Hippocampal formation (tissue), 2 donors: Measurements from ENCODE around the gene AP5B1.
"Not testable (repeated sequence)": the region's sequence is repeated elsewhere in the genome, so short reads cannot be mapped to it uniquely, and the experiment has no call there.

Experiments used
- DNase-seq, 2 donors: peaks; one replicate each; lab custom pipeline; 2025; lab: John Stamatoyannopoulos, UW

Gene AP5B1

DNA sequence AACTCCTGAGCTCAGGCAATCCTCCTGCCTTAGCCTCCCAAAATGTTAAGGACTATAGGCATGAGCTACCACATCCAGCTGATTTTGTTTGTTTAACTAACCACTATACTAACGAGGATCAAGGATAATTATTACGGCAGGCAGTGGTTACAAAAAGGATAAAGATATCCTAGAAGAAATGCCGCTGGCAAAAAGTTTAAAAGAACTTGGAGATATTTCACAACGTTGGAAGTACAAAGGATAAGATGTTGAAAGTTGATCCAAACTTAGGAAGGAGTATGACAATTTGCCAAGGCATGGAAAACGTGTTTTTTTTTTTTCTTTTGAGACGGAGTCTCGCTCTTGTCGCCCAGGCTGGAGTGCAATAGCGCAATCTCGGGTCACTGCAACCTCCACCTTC is 13.4 kb downstream of the AP5B1 start:
- no peak for DNase-seq

GRCh38 chr11:65766535-65766934 is 14.2 kb downstream of the AP5B1 start:
- no peak for DNase-seq

GRCh38 chr11:65764434-65764833 is 16.3 kb downstream of the AP5B1 start:
- no peak for DNase-seq

- not testable (repeated sequence) for DNase-seq
Measured at GRCh38 chr11:65762816-65763215, 18.0 kb downstream of the AP5B1 start.

GRCh38 chr11:65762169-65762568 is 18.6 kb downstream of the AP5B1 start:
- DNase-seq: not testable (repeated sequence)

- no peak for DNase-seq
Measured at GRCh38 chr11:65745049-65745448, 35.7 kb downstream of the AP5B1 start.

GRCh38 chr11:65744699-65745042 is 36.1 kb downstream of the AP5B1 start:
- no peak for DNase-seq

DNA sequence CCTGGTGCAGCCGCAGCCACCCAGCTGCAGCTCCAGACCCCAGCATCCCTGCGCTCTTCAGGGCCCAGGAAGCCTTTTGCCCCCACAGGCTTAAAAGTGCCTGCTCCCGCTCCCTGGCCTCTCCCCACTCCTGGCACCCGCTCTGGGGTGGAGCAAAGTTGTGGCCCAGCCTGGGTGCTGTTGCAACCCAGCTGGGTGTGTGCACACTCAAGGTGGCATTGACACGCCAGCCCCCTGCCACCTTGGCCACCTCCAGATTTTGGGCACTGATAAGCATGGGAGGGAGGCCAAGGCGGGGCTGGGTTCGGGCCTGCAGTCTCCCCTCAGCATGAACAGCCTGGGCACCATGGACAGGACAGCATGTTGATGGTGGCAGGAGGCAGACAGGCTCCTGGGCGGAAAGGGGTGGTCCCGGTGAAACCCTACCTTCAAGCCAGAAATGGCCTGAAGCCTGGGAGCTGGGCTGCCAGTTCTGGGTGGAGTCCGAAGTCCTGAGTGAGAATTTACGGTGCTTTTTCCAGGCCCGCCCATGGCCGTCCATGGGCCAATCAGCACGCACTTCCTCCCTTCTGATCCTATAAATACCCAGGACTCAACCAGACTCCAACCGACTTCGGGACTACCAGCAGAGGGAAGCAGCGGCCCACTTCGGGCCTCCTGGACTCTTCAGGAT is 36.6 kb downstream of the AP5B1 start:
- DNase-seq: no peak

DNA sequence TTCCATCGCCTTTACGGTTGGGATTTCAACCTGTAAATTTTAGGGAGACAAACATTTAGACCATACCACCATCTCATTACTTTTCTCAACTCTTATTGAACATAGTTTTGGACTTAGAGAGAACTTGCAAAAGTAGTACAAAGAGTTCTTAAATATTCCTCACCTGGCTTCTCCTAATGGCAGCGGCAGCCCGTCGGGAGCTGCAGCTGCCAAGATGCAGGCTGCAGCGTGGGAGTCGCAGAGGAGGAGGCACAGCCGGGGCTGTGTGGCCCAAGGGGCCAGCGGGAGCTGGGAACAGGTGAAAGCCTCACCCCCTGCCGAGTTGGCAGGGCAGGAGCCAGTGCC is 37.1 kb downstream of the AP5B1 start:
- no peak for DNase-seq

- no peak for DNase-seq
Measured at GRCh38 chr11:65742353-65742752, 38.4 kb downstream of the AP5B1 start.

DNA sequence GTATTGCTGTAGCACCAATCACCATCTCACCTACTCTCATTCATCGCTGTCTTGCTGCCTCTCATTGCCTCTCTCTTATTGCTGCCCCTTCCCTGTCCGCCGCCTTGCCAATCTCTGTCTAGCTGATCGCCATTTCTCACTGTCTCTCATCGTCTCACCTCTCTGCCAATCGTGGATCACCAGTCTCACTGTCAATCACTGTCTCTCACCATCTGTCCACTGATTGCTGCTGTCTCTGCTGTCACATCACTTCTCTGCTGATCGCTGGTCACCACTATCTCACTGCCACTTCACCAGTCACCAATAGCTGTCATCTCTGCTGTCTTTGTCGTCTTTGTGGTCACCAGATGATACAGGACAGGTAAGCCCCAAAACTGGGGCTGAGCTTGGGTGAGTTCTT is 39.6 kb downstream of the AP5B1 start:
- no peak for DNase-seq

DNA sequence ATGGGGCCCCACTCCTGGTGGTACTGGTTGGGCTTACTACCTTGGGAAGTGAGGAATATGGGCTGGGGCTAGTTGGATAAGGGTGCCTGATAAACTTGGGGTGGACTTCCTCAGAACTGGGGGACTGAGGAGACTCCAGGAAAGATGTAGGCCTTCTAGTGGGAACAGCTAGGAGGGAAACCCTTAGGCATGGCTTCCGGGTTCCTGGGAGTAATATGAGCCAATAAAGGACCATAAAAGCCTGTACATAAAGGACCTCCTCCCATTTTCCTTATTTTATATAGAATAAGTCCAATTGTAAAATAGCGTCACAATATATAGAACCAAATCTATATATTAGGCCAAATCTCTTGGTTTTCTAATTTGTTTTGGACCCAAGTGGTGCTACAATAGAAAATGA is 41.8 kb downstream of the AP5B1 start:
- no peak for DNase-seq

DNA sequence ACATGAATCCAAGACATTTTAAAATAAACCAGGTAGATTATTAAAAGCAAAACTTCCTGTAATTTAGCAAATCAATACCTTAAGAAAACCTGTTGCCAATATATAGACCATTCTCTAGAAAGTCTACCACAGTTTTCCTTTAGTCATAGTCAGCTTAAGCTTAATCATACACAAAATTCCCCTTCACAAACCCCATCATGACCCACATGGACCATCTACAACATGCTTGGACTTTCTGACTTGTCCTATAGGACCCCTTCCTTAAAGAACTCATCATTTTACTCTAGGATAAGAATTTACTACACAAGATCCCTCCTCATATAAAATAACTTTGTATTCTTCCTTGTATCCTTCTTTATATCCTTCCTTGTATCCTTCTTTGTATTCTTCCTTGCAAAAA is 44.0 kb downstream of the AP5B1 start:
- no peak for DNase-seq

- not testable (repeated sequence) for DNase-seq
Measured at GRCh38 chr11:65735111-65735510, 45.7 kb downstream of the AP5B1 start.

DNA sequence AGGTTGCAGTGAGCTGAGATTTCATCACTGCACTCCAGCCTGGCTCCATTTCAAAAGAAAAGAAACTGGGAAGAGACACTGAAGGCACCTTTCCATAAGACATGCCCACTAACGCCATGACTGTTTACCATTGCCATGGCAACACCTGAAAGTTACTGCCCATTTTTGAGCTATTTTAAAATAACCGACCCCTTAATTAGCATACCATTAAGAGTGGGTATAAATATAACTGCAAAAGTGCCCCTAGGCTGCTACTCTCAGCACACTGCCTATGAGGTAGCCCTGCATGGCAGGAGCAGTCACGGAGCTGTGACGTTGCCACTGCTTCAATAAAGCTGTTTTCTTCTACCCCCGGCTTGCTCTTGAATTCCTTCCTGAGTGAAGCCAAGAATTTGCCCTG is 50.3 kb downstream of the AP5B1 start:
- no peak for DNase-seq

DNA sequence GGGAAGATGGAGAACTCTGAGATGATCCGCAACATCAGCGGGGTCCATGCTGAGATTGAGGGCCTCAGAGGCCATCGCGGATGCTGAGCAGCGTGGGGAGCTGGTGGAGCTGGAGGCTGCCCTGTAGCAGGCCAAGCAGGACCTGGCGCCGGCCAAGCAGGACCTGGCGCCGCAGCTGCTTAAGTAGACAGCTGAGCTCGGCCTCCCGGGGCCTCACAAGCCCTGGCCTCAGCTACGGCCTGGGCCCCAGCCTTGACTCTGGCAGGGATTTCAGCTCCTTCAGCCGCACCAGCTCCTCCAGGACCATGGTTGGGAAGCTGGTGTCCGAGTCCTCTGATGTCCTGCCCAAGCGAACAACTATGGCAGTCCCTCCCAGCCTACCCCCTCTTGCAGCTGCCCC is 52.9 kb downstream of the AP5B1 start:
- DNase-seq: no peak

DNA sequence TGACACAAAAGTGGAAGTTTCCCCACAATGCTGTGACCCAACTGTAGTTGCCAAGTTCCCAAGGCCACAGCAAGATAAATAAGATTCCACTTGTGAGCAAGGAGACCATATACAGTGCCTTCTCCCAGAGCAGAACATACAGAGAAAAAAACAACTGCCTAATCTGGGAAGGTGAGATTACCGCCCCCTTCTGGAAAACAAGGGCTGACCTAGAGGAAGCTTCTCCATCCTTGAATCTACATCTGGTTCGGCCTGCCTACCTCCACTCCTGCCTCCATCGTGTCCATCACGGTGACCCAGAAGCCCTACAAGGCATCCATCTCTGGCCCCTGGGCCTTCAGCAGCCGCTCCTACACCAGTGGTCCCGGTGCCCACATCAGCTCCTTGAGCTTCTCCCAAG is 54.1 kb downstream of the AP5B1 start:
- no peak for DNase-seq
